ENCODE measurements around the gene AUNIP.
A peak's percentile ranks its signal among the peaks of the same experiment; 100 is the strongest.

AUNIP gene

GRCh38 chr1:25873120-25873519 is 13.9 kb upstream of the AUNIP start:
- no peak overlapping the region for H3K27ac ChIP-seq (ENCODE audit: low read depth, low read length)
- H3K9me3 ChIP-seq (ENCODE audit: control insufficient read depth, insufficient read depth, low read depth, low read length), result no peaks in the 10 kb centered on the region
- peaks cover 13% of the 10 kb centered on the region for H3K27me3 ChIP-seq (ENCODE audit: control insufficient read depth, insufficient read depth, low read length)
- no peak overlapping the region for H3K9ac ChIP-seq (ENCODE audit: low read length)
- H3K4me3 ChIP-seq (ENCODE audit: low read depth, low read length), result no peak overlapping the region
- peaks cover 28% of the 10 kb centered on the region for H3K4me1 ChIP-seq (ENCODE audit: control insufficient read depth, insufficient read depth, low read length)
- H3K36me3 ChIP-seq (ENCODE audit: control insufficient read depth, insufficient read depth, low read length), result no peaks in the 10 kb centered on the region

GRCh38 chr1:25872713-25873112 is 13.5 kb upstream of the AUNIP start:
- Histone ChIP-seq H3K4me3 (ENCODE audit: low read depth, low read length) (no peak overlapping the region), H3K27ac (ENCODE audit: low read depth, low read length) (no peak overlapping the region), H3K4me1 (ENCODE audit: control insufficient read depth, insufficient read depth, low read length) (peaks cover 32% of the 10 kb centered on the region), H3K27me3 (ENCODE audit: control insufficient read depth, insufficient read depth, low read length) (peaks cover 13% of the 10 kb centered on the region), H3K36me3 (ENCODE audit: control insufficient read depth, insufficient read depth, low read length) (no peaks in the 10 kb centered on the region), H3K9me3 (ENCODE audit: control insufficient read depth, insufficient read depth, low read depth, low read length) (no peaks in the 10 kb centered on the region), H3K9ac (ENCODE audit: low read length) (no peak overlapping the region)

- Histone ChIP-seq H3K27ac (ENCODE audit: low read depth, low read length) (no peak overlapping the region), H3K4me1 (ENCODE audit: control insufficient read depth, insufficient read depth, low read length) (peaks cover 38% of the 10 kb centered on the region), H3K4me3 (ENCODE audit: low read depth, low read length) (no peak overlapping the region), H3K9ac (ENCODE audit: low read length) (no peak overlapping the region), H3K36me3 (ENCODE audit: control insufficient read depth, insufficient read depth, low read length) (no peaks in the 10 kb centered on the region), H3K9me3 (ENCODE audit: control insufficient read depth, insufficient read depth, low read depth, low read length) (no peaks in the 10 kb centered on the region), H3K27me3 (ENCODE audit: control insufficient read depth, insufficient read depth, low read length) (peaks cover 7% of the 10 kb centered on the region)
These were observed 12.6 kb upstream of the AUNIP start for GRCh38 chr1:25871704-25872494.

GRCh38 chr1:25871086-25871703 is 11.9 kb upstream of the AUNIP start:
- Histone ChIP-seq H3K27ac (ENCODE audit: low read depth, low read length) (no peak overlapping the region), H3K4me1 (ENCODE audit: control insufficient read depth, insufficient read depth, low read length) (peaks cover 32% of the 10 kb centered on the region), H3K36me3 (ENCODE audit: control insufficient read depth, insufficient read depth, low read length) (no peaks in the 10 kb centered on the region), H3K4me3 (ENCODE audit: low read depth, low read length) (no peak overlapping the region), H3K9ac (ENCODE audit: low read length) (no peak overlapping the region), H3K9me3 (ENCODE audit: control insufficient read depth, insufficient read depth, low read depth, low read length) (no peaks in the 10 kb centered on the region), H3K27me3 (ENCODE audit: control insufficient read depth, insufficient read depth, low read length) (no peaks in the 10 kb centered on the region)

GRCh38 chr1:25870614-25871013 is 11.4 kb upstream of the AUNIP start:
- Histone ChIP-seq H3K36me3 (ENCODE audit: control insufficient read depth, insufficient read depth, low read length) (no peaks in the 10 kb centered on the region), H3K27ac (ENCODE audit: low read depth, low read length) (no peak overlapping the region), H3K9me3 (ENCODE audit: control insufficient read depth, insufficient read depth, low read depth, low read length) (no peaks in the 10 kb centered on the region), H3K4me1 (ENCODE audit: control insufficient read depth, insufficient read depth, low read length) (peaks cover 29% of the 10 kb centered on the region), H3K4me3 (ENCODE audit: low read depth, low read length) (no peak overlapping the region), H3K27me3 (ENCODE audit: control insufficient read depth, insufficient read depth, low read length) (no peaks in the 10 kb centered on the region), H3K9ac (ENCODE audit: low read length) (no peak overlapping the region)

GRCh38 chr1:25869909-25870606 is 10.8 kb upstream of the AUNIP start:
- no peaks in the 10 kb centered on the region for H3K9me3 ChIP-seq (ENCODE audit: control insufficient read depth, insufficient read depth, low read depth, low read length)
- no peaks in the 10 kb centered on the region for H3K36me3 ChIP-seq (ENCODE audit: control insufficient read depth, insufficient read depth, low read length)
- H3K27me3 ChIP-seq (ENCODE audit: control insufficient read depth, insufficient read depth, low read length), result no peaks in the 10 kb centered on the region
- H3K27ac ChIP-seq (ENCODE audit: low read depth, low read length), result no peak overlapping the region
- no peak overlapping the region for H3K9ac ChIP-seq (ENCODE audit: low read length)
- no peak overlapping the region for H3K4me3 ChIP-seq (ENCODE audit: low read depth, low read length)
- peaks cover 29% of the 10 kb centered on the region for H3K4me1 ChIP-seq (ENCODE audit: control insufficient read depth, insufficient read depth, low read length)

- Histone ChIP-seq H3K9ac (ENCODE audit: low read length) (peak overlapping the region; percentile 8), H3K36me3 (ENCODE audit: control insufficient read depth, insufficient read depth, low read length) (peaks cover 13% of the 10 kb centered on the region), H3K27ac (ENCODE audit: low read depth, low read length) (no peak overlapping the region), H3K4me1 (ENCODE audit: control insufficient read depth, insufficient read depth, low read length) (peaks cover 22% of the 10 kb centered on the region), H3K4me3 (ENCODE audit: low read depth, low read length) (no peak overlapping the region), H3K27me3 (ENCODE audit: control insufficient read depth, insufficient read depth, low read length) (no peaks in the 10 kb centered on the region), H3K9me3 (ENCODE audit: control insufficient read depth, insufficient read depth, low read depth, low read length) (no peaks in the 10 kb centered on the region)
These were observed 8.1 kb upstream of the AUNIP start for GRCh38 chr1:25867210-25867991.

- Histone ChIP-seq H3K9ac (ENCODE audit: low read length) (no peak overlapping the region), H3K4me3 (ENCODE audit: low read depth, low read length) (no peak overlapping the region), H3K27ac (ENCODE audit: low read depth, low read length) (no peak overlapping the region), H3K27me3 (ENCODE audit: control insufficient read depth, insufficient read depth, low read length) (no peaks in the 10 kb centered on the region), H3K4me1 (ENCODE audit: control insufficient read depth, insufficient read depth, low read length) (peaks cover 17% of the 10 kb centered on the region), H3K9me3 (ENCODE audit: control insufficient read depth, insufficient read depth, low read depth, low read length) (no peaks in the 10 kb centered on the region), H3K36me3 (ENCODE audit: control insufficient read depth, insufficient read depth, low read length) (peaks cover 13% of the 10 kb centered on the region)
These were observed 7.0 kb upstream of the AUNIP start for GRCh38 chr1:25866288-25866687.

- Histone ChIP-seq H3K27me3 (ENCODE audit: control insufficient read depth, insufficient read depth, low read length) (no peaks in the 10 kb centered on the region), H3K4me1 (ENCODE audit: control insufficient read depth, insufficient read depth, low read length) (peaks cover 13% of the 10 kb centered on the region), H3K36me3 (ENCODE audit: control insufficient read depth, insufficient read depth, low read length) (peaks cover 13% of the 10 kb centered on the region), H3K9me3 (ENCODE audit: control insufficient read depth, insufficient read depth, low read depth, low read length) (no peaks in the 10 kb centered on the region), H3K9ac (ENCODE audit: low read length) (no peak overlapping the region), H3K27ac (ENCODE audit: low read depth, low read length) (no peak overlapping the region), H3K4me3 (ENCODE audit: low read depth, low read length) (no peak overlapping the region)
These were observed 5.2 kb upstream of the AUNIP start for GRCh38 chr1:25864434-25864833.

- Histone ChIP-seq H3K9me3 (ENCODE audit: control insufficient read depth, insufficient read depth, low read depth, low read length) (no peaks in the 10 kb centered on the region), H3K36me3 (ENCODE audit: control insufficient read depth, insufficient read depth, low read length) (peaks cover 13% of the 10 kb centered on the region), H3K4me1 (ENCODE audit: control insufficient read depth, insufficient read depth, low read length) (peaks cover 13% of the 10 kb centered on the region), H3K9ac (ENCODE audit: low read length) (no peak overlapping the region), H3K4me3 (ENCODE audit: low read depth, low read length) (no peak overlapping the region), H3K27me3 (ENCODE audit: control insufficient read depth, insufficient read depth, low read length) (no peaks in the 10 kb centered on the region), H3K27ac (ENCODE audit: low read depth, low read length) (no peak overlapping the region)
These were observed 4.4 kb upstream of the AUNIP start for GRCh38 chr1:25863486-25864262.
